ENCODE data around the gene ADCY9. TPM values are rescaled to one million over a fixed set of nuclear protein-coding genes. Genes with fewer than 3 reads are reported as not detected.

ADCY9 gene
- total RNA-seq, 5 donors from 2014 or later (not counting 1 experiment from before 2014, with no cell fraction given): 7.9 to 15.7 (median 11.6) TPM

GRCh38 chr16:4098501-4098900 is 17.7 kb downstream of the ADCY9 start:
- Mint-ChIP-seq H3K4me3 (no peak overlapping the region), H3K4me1 (peaks cover 5 to 19% (median 13%) of the 10 kb centered on the region in 3 donors), H3K36me3 (peaks cover 4% of the 10 kb centered on the region), H3K27me3 (no peaks in the 10 kb centered on the region), H3K9me3 (no peaks in the 10 kb centered on the region), H3K27ac (no peak overlapping the region)
- POLR2A ChIA-PET: no interaction called here
- 100% methylated on average over 2 of the region's 4 CpGs for WGBS (ENCODE audit: insufficient coverage)
- DNase-seq: no peak
- Histone ChIP-seq H3K27ac (ENCODE audit: low read length) (no peak overlapping the region), H3K27me3 (replicated peaks in 1 of 2; ENCODE audit: control insufficient read depth in 2 of 2, extremely low read depth in 1 of 2, insufficient read depth in 2 of 2, low read length in 1 of 2) (no peaks in the 10 kb centered on the region), H3K4me1 (ENCODE audit: control insufficient read depth in 1 of 2, extremely low read depth in 1 of 2, insufficient read depth in 2 of 2, low read length in 2 of 2) (no peaks in the 10 kb centered on the region), H3K4me3 (ENCODE audit: control insufficient read depth in 1 of 2, extremely low read depth in 1 of 2, low read length in 1 of 2) (no peak overlapping the region), H3K36me3 (ENCODE audit: control insufficient read depth in 2 of 2, extremely low read depth in 1 of 2, insufficient read depth in 1 of 2, low read length in 1 of 2) (peaks cover 0 to 5% of the 10 kb centered on the region in 2 donors), H3K9me3 (no peaks in the 10 kb centered on the region)
- CTCF ChIA-PET: no interaction called here
- no peak for ATAC-seq (replicated peaks in 1 of 4)

- no peaks in the 10 kb centered on the region for H3K9me3 Mint-ChIP-seq
- no peaks in the 10 kb centered on the region for H3K27me3 ChIP-seq (replicated peaks in 1 of 2; ENCODE audit: control insufficient read depth in 2 of 2, extremely low read depth in 1 of 2, insufficient read depth in 2 of 2, low read length in 1 of 2)
- H3K27ac Mint-ChIP-seq: no peak overlapping the region
- H3K27me3 Mint-ChIP-seq: no peaks in the 10 kb centered on the region
- ChIA-PET POLR2A (no interaction called here), CTCF (interaction anchor here in 1 of 2 donors (0.7 kb wide), 1 partner anchor 23 kb away, joined by 4 read pairs; no protein-coding TSS in a partner anchor)
- no peak overlapping the region for H3K4me3 Mint-ChIP-seq
- H3K36me3 ChIP-seq (ENCODE audit: control insufficient read depth in 2 of 2, extremely low read depth in 1 of 2, insufficient read depth in 1 of 2, low read length in 1 of 2): peaks cover 0 to 3% of the 10 kb centered on the region in 2 donors
- no peaks in the 10 kb centered on the region for H3K4me1 ChIP-seq (ENCODE audit: control insufficient read depth in 1 of 2, extremely low read depth in 1 of 2, insufficient read depth in 2 of 2, low read length in 2 of 2)
- no peak overlapping the region for H3K4me3 ChIP-seq (ENCODE audit: control insufficient read depth in 1 of 2, extremely low read depth in 1 of 2, low read length in 1 of 2)
- no peaks in the 10 kb centered on the region for H3K9me3 ChIP-seq
- ATAC-seq (replicated peaks in 1 of 4) (no peak), DNase-seq (no peak)
- no peak overlapping the region for H3K27ac ChIP-seq (ENCODE audit: low read length)
- H3K4me1 Mint-ChIP-seq: peaks cover 5 to 19% (median 13%) of the 10 kb centered on the region in 3 donors
- H3K36me3 Mint-ChIP-seq: peaks cover 4% of the 10 kb centered on the region
- 100% methylated on average over 1 of the region's 4 CpGs for WGBS (ENCODE audit: insufficient coverage)
Observed at GRCh38 chr16:4097826-4098240, 18.4 kb downstream of the ADCY9 start.

- CTCF ChIA-PET: no interaction called here
- Histone ChIP-seq H3K27me3 (replicated peaks in 1 of 2; ENCODE audit: control insufficient read depth in 2 of 2, extremely low read depth in 1 of 2, insufficient read depth in 2 of 2, low read length in 1 of 2) (no peaks in the 10 kb centered on the region), H3K27ac (ENCODE audit: low read length) (no peak overlapping the region), H3K9me3 (no peaks in the 10 kb centered on the region), H3K4me1 (ENCODE audit: control insufficient read depth in 1 of 2, extremely low read depth in 1 of 2, insufficient read depth in 2 of 2, low read length in 2 of 2) (no peaks in the 10 kb centered on the region), H3K36me3 (ENCODE audit: control insufficient read depth in 2 of 2, extremely low read depth in 1 of 2, insufficient read depth in 1 of 2, low read length in 1 of 2) (peaks cover 0 to 3% of the 10 kb centered on the region in 2 donors), H3K4me3 (ENCODE audit: control insufficient read depth in 1 of 2, extremely low read depth in 1 of 2, low read length in 1 of 2) (no peak overlapping the region)
- no peaks in the 10 kb centered on the region for H3K36me3 Mint-ChIP-seq
- no peaks in the 10 kb centered on the region for H3K9me3 Mint-ChIP-seq
- POLR2A ChIA-PET: interaction anchor here in 1 of 2 donors (0.6 kb wide), 1 partner anchor 33 kb away, joined by 3 read pairs; no protein-coding TSS in a partner anchor
- peaks cover 5 to 19% (median 13%) of the 10 kb centered on the region in 3 donors for H3K4me1 Mint-ChIP-seq
- WGBS (ENCODE audit: insufficient coverage): no CpG with 5 or more reads among the region's 5 CpGs
- no peaks in the 10 kb centered on the region for H3K27me3 Mint-ChIP-seq
- ATAC-seq (replicated peaks in 1 of 4) (no peak), DNase-seq (no peak)
- no peak overlapping the region for H3K4me3 Mint-ChIP-seq
- no peak overlapping the region for H3K27ac Mint-ChIP-seq
Observed at GRCh38 chr16:4096509-4096908, 19.7 kb downstream of the ADCY9 start.

GRCh38 chr16:4094127-4094773 is 22.0 kb downstream of the ADCY9 start:
- H3K36me3 ChIP-seq (ENCODE audit: control insufficient read depth in 2 of 2, extremely low read depth in 1 of 2, insufficient read depth in 1 of 2, low read length in 1 of 2): peaks cover 0 to 3% of the 10 kb centered on the region in 2 donors
- POLR2A ChIA-PET: no interaction called here
- Mint-ChIP-seq H3K4me3 (no peak overlapping the region), H3K27me3 (no peaks in the 10 kb centered on the region), H3K9me3 (no peaks in the 10 kb centered on the region), H3K4me1 (peaks cover 8 to 19% (median 19%) of the 10 kb centered on the region in 3 donors), H3K36me3 (no peaks in the 10 kb centered on the region), H3K27ac (no peak overlapping the region)
- ATAC-seq (replicated peaks in 1 of 4) (no peak), DNase-seq (no peak)
- no peaks in the 10 kb centered on the region for H3K9me3 ChIP-seq
- H3K4me1 ChIP-seq (ENCODE audit: control insufficient read depth in 1 of 2, extremely low read depth in 1 of 2, insufficient read depth in 2 of 2, low read length in 2 of 2): peaks cover 0 to 3% of the 10 kb centered on the region in 2 experiments
- WGBS (ENCODE audit: insufficient coverage): 77% methylated on average over 4 of the region's 14 CpGs
- CTCF ChIA-PET: interaction anchor here in 1 of 2 donors (0.5 to 0.6 kb wide), 2 partner anchors 108 to 111 kb away, joined by 3 read pairs; no protein-coding TSS in a partner anchor
- no peak overlapping the region for H3K4me3 ChIP-seq (ENCODE audit: control insufficient read depth in 1 of 2, extremely low read depth in 1 of 2, low read length in 1 of 2)
- no peaks in the 10 kb centered on the region for H3K27me3 ChIP-seq (replicated peaks in 1 of 2; ENCODE audit: control insufficient read depth in 2 of 2, extremely low read depth in 1 of 2, insufficient read depth in 2 of 2, low read length in 1 of 2)
- H3K27ac ChIP-seq (ENCODE audit: low read length): no peak overlapping the region

- peaks cover 0 to 3% of the 10 kb centered on the region in 2 donors for H3K36me3 ChIP-seq (ENCODE audit: control insufficient read depth in 2 of 2, extremely low read depth in 1 of 2, insufficient read depth in 1 of 2, low read length in 1 of 2)
- Mint-ChIP-seq H3K4me1 (peaks cover 8 to 19% (median 19%) of the 10 kb centered on the region in 3 donors), H3K27me3 (no peaks in the 10 kb centered on the region), H3K27ac (no peak overlapping the region), H3K4me3 (no peak overlapping the region), H3K9me3 (no peaks in the 10 kb centered on the region), H3K36me3 (no peaks in the 10 kb centered on the region)
- ATAC-seq (replicated peaks in 1 of 4) (no peak), DNase-seq (no peak)
- peaks cover 0 to 3% of the 10 kb centered on the region in 2 experiments for H3K4me1 ChIP-seq (ENCODE audit: control insufficient read depth in 1 of 2, extremely low read depth in 1 of 2, insufficient read depth in 2 of 2, low read length in 2 of 2)
- WGBS (ENCODE audit: insufficient coverage): no CpG with 5 or more reads among the region's 8 CpGs
- ChIA-PET CTCF (interaction anchor here in 1 of 2 donors (0.5 to 0.6 kb wide), 2 partner anchors 108 to 112 kb away, joined by 3 read pairs; no protein-coding TSS in a partner anchor), POLR2A (no interaction called here)
- H3K27ac ChIP-seq (ENCODE audit: low read length): no peak overlapping the region
- no peak overlapping the region for H3K4me3 ChIP-seq (ENCODE audit: control insufficient read depth in 1 of 2, extremely low read depth in 1 of 2, low read length in 1 of 2)
- H3K27me3 ChIP-seq (replicated peaks in 1 of 2; ENCODE audit: control insufficient read depth in 2 of 2, extremely low read depth in 1 of 2, insufficient read depth in 2 of 2, low read length in 1 of 2): no peaks in the 10 kb centered on the region
- H3K9me3 ChIP-seq: no peaks in the 10 kb centered on the region
Observed at GRCh38 chr16:4093495-4094126, 22.6 kb downstream of the ADCY9 start.

GRCh38 chr16:4092547-4093265 is 23.5 kb downstream of the ADCY9 start:
- Histone ChIP-seq H3K27ac (ENCODE audit: low read length) (no peak overlapping the region), H3K9me3 (no peaks in the 10 kb centered on the region), H3K36me3 (ENCODE audit: control insufficient read depth in 2 of 2, extremely low read depth in 1 of 2, insufficient read depth in 1 of 2, low read length in 1 of 2) (peaks cover 0 to 3% of the 10 kb centered on the region in 2 donors), H3K4me3 (ENCODE audit: control insufficient read depth in 1 of 2, extremely low read depth in 1 of 2, low read length in 1 of 2) (no peak overlapping the region), H3K27me3 (replicated peaks in 1 of 2; ENCODE audit: control insufficient read depth in 2 of 2, extremely low read depth in 1 of 2, insufficient read depth in 2 of 2, low read length in 1 of 2) (no peaks in the 10 kb centered on the region), H3K4me1 (ENCODE audit: control insufficient read depth in 1 of 2, extremely low read depth in 1 of 2, insufficient read depth in 2 of 2, low read length in 2 of 2) (peaks cover 0 to 3% of the 10 kb centered on the region in 2 experiments)
- ChIA-PET POLR2A (interaction anchor here in 1 of 2 donors (0.5 kb wide), 1 partner anchor 22 kb away, joined by 4 read pairs; no protein-coding TSS in a partner anchor), CTCF (no interaction called here)
- Mint-ChIP-seq H3K36me3 (no peaks in the 10 kb centered on the region), H3K27me3 (no peaks in the 10 kb centered on the region), H3K27ac (no peak overlapping the region), H3K4me3 (no peak overlapping the region), H3K4me1 (peaks cover 8 to 19% (median 19%) of the 10 kb centered on the region in 3 donors), H3K9me3 (no peaks in the 10 kb centered on the region)
- 50% methylated on average over 1 of the region's 5 CpGs for WGBS (ENCODE audit: insufficient coverage)
- DNase-seq (no peak), ATAC-seq (replicated peaks in 1 of 4) (no peak)

Data from T-cell (primary cell).